GM18873 (cell line): ENCODE data around the gene SIL1.
"Not testable (repeated sequence)": the region's sequence is repeated elsewhere in the genome, so short reads cannot be mapped to it uniquely, and the experiment has no call there.

ENCODE experiments used
- ATAC-seq: cut with Tn5 transposase; IDR thresholded peaks from one replicate; pipeline ENCODE4 v1.9.1; 2021; ENCODE audit warnings: mild to moderate bottlenecking, moderate library complexity, moderate number of reproducible peaks; ENCODE audit not compliant: unreplicated experiment, low FRiP score

SIL1 gene

GRCh38 chr5:139205124-139205523, 7.0 kb upstream of the SIL1 start:
- no peak for ATAC-seq

- no peak for ATAC-seq
Observed at GRCh38 chr5:139204196-139204595, 6.0 kb upstream of the SIL1 start.

GRCh38 chr5:139199321-139199720, 1.2 kb upstream of the SIL1 start:
- ATAC-seq, result no peak

- no peak for ATAC-seq
Observed at GRCh38 chr5:139196296-139196956, 1.7 kb downstream of the SIL1 start.

GRCh38 chr5:139194486-139194885, 3.7 kb downstream of the SIL1 start:
- ATAC-seq, result no peak

GRCh38 chr5:139193928-139194327, 4.2 kb downstream of the SIL1 start:
- ATAC-seq, result no peak

- ATAC-seq, result not testable (repeated sequence)
Observed at GRCh38 chr5:139192906-139193305, 5.3 kb downstream of the SIL1 start.

GRCh38 chr5:139191954-139192353, 6.2 kb downstream of the SIL1 start:
- not testable (repeated sequence) for ATAC-seq

- no peak for ATAC-seq
Observed at GRCh38 chr5:139190125-139190524, 8.0 kb downstream of the SIL1 start.

GRCh38 chr5:139188558-139189270, 9.5 kb downstream of the SIL1 start:
- ATAC-seq, result no peak

GRCh38 chr5:139186752-139187326, 11.3 kb downstream of the SIL1 start:
- ATAC-seq, result no peak

GRCh38 chr5:139186261-139186660, 11.9 kb downstream of the SIL1 start:
- ATAC-seq, result no peak

GRCh38 chr5:139185589-139185988, 12.6 kb downstream of the SIL1 start:
- ATAC-seq, result no peak

- ATAC-seq, result no peak
Observed at GRCh38 chr5:139183502-139183901, 14.7 kb downstream of the SIL1 start.

- no peak for ATAC-seq
Observed at GRCh38 chr5:139182528-139183296, 15.5 kb downstream of the SIL1 start.

- ATAC-seq, result no peak
Observed at GRCh38 chr5:139181835-139182452, 16.2 kb downstream of the SIL1 start.

GRCh38 chr5:139181322-139181730, 16.8 kb downstream of the SIL1 start:
- ATAC-seq, result no peak

GRCh38 chr5:139180850-139181249, 17.3 kb downstream of the SIL1 start:
- ATAC-seq, result no peak

GRCh38 chr5:139179778-139180513, 18.2 kb downstream of the SIL1 start:
- not testable (repeated sequence) for ATAC-seq

GRCh38 chr5:139178935-139179334, 19.2 kb downstream of the SIL1 start:
- ATAC-seq, result no peak
